ENCODE results near the gene CRY2.

CRY2 gene

GRCh38 chr11:45930951-45931570, 83.8 kb downstream of the CRY2 start:
- no peak for DNase-seq (ENCODE audit: low spot score)

GRCh38 chr11:45931739-45932138, 84.5 kb downstream of the CRY2 start:
- no peak for DNase-seq (ENCODE audit: low spot score)

GRCh38 chr11:45932217-45932616, 84.9 kb downstream of the CRY2 start:
- DNase-seq (ENCODE audit: low spot score): no peak

Measured in putamen (tissue), 1 donor.